Amygdala (tissue), 56 donors: Measurements from ENCODE around the gene KIF1B.

Experiments
- DNase-seq, 56 donors: peaks; one replicate each; lab custom pipeline; 2025; lab: John Stamatoyannopoulos, UW

Gene KIF1B

GRCh38 chr1:10267921-10268320, 57.6 kb downstream of the KIF1B start:
- DNase-seq = no peak

DNA sequence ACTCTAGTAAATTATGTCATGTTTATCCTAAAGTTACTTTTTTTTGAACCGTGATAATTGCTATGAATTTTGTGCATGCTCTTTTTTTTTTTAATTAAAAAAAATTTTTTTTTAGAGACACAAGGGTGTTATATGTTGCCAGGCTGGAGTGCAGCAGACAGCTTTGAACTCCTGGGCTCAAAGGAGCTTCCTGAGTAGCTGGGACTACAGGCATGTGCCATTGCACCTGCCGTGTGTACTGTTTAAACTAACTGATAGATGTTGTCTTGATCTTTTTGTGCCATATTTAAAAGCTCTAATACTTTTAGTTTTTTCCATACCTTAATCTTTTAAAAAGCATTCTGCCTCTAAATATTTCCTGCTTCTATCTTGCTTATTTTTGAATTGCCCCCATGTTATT, 60.7 kb downstream of the KIF1B start:
- DNase-seq = no peak

DNA sequence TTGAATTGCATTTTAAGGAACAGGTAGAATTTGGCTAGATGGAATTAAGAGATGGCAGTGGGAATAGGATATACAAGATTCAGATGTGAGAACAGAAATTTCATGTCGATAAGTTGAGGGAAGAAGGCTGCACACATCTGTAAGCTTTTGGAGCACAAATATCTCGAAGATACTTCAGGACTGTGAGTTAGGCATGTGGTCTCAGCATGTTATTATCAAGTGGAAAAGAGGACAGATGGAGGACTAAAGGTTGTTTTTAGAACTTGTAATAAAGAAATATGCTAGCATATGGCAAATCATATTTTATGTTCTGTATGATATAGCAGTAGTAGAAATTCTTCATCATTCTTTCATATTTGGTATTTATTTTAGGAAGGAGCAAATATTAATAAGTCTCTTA, 61.5 kb downstream of the KIF1B start:
- no peak for DNase-seq

DNA sequence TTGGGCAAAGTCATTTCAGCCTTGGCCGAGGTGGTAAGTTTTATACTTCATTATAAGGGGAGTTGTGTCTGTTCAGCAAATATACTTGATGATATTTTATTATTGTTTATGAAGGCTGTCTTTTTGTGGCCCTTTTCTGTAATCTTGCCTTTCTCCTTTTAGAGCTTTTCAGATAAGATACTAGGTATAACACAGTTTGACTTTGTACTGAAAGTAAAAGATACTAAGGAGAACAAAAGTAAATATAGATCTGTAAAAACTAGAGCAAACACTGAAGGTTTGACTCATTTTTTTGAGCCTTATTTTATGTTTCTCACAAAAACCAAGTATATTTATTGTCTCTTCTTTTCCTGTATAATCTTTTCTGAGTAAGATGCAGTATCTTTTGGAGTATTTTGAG, 61.9 kb downstream of the KIF1B start:
- DNase-seq = no peak

GRCh38 chr1:10278880-10279279, 68.5 kb downstream of the KIF1B start:
- no peak for DNase-seq

GRCh38 chr1:10280439-10281350, 70.3 kb downstream of the KIF1B start:
- DNase-seq = no peak

DNA sequence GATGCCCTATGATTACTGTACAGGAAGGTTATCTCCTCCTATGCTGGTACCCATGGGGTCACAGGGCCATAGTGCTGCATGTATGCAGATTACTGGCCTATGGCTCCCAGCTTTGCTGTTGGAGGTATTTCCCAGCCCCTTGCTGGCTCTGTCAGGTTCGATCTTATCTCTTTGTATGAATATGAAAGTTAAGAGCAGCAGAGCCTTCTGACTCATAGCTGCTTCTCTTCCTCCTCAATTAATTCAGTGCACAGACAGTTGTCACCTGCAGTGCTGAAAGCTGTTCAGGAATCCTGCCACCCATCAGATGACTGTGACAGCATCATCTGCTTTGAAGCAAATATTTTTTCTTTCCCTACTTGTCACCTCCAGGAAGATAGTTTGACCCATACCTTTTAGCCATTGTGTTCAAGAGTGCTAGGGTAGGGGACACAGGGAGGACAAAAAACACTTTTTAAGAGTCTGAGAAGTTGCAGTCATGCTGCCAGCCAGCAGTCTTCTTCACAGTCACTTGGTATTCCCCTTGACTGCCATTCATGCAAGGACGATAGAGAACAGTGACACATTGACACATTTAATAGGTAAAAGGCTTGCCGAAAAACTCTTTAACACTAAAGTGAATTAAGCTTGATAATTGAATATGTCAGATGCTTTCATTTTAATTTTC, 73.1 kb downstream of the KIF1B start:
- no peak for DNase-seq

DNA sequence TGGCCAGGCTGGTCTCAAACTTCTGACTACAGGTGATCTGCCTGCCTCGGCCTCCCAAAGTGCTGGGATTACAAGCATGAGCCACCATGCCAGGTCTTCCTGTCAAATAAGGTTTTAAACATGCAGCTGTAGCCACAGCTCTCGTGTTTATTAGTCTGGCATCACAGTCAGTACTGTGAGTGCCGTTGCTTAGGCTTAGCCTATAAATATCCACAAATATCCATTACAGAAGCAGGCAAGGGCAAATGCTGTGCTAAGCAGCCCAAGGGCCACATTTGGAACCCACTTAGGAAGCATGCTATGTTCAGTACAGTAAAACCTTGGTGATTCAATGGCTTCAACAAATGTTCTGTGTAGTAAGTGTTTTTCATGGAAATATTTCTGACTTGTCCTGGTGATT, 75.9 kb downstream of the KIF1B start:
- DNase-seq = peak in 1 of 56 donors; percentile 16

DNA sequence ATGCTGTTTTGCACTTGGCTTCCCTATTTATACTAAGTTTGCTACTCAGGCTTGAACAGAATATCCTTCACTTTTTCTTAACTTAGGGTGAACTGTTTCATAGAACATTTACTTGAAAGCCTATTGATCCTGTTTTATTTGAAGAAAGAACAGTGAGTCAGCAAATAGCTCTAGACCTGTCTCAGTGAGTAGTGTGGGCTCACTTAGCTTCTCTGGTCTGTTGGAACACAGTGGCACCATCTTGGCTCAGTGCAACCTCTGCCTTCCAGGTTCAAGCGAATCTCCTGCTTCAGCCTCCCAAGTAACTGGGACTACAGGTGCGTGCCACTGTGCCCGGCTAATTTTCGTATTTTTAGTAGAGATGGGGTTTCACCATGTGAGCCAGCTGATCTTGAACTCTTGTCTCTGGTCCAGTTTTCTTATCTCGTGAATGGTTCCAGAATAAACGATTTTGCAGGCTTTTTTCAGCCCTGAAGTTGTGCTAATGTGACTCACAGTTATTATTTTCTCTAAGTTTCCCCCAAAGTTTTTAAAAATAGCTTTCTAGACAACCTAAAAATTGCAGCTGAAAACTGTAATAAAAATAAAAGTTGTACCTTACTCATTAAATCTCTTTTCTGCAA, 76.8 kb downstream of the KIF1B start:
- DNase-seq = no peak

- DNase-seq = peak in 2 of 56 donors; percentile 8 to 35
Observed at GRCh38 chr1:10288029-10288615, 77.8 kb downstream of the KIF1B start.

GRCh38 chr1:10291705-10292104, 81.3 kb downstream of the KIF1B start:
- DNase-seq = no peak

DNA sequence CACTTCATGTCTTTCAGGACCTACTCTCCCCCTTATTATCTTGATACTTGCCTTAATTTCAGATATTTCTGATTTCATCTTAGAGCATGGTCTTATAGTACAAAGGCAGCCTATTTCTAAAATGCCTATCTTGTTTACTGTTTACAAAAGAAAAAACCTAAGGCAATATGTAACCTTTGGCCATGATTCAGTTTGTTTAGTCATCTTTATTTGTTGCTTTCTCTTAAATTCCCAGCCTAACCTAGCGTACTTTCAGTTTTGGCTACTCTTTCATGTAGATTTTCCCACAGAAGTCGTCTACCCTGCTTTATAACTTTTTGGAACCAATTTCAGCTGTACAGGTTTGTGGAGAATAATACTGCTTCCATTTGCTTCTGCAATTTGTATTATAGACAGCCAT, 81.8 kb downstream of the KIF1B start:
- DNase-seq = no peak

DNA sequence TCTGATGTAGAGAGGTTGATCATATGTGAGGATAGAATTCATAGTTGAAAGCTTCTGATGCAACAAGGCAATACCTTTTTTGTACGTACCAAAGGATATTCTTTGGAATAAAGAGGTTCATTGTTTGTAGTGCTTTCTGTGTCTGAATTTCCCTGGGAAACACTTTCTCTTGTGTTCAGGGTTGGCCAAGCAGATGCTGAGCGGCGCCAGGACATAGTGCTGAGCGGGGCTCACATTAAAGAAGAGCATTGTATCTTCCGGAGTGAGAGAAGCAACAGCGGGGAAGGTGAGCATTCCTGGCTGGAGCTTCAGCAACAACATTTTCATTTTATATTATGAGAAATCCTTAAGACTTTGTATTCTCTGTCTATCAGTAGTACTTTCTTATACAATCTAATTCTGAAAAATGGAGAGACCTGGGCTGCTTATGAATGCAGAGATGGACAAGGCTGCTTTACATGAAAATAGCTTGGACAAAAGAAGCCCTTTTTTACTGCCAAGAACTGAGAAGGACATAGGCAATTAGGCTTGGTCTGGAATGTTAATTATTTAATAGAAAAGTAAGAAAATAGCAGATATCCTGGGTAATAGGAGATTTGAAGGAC, 85.2 kb downstream of the KIF1B start:
- peak in 48 of 56 donors; percentile 5 to 82 (median 52) for DNase-seq

GRCh38 chr1:10299151-10299550, 88.8 kb downstream of the KIF1B start:
- DNase-seq = no peak

- DNase-seq = no peak
Observed at GRCh38 chr1:10302416-10302815, 92.0 kb downstream of the KIF1B start.

- no peak for DNase-seq
Observed at GRCh38 chr1:10304295-10304694, 93.9 kb downstream of the KIF1B start.

DNA sequence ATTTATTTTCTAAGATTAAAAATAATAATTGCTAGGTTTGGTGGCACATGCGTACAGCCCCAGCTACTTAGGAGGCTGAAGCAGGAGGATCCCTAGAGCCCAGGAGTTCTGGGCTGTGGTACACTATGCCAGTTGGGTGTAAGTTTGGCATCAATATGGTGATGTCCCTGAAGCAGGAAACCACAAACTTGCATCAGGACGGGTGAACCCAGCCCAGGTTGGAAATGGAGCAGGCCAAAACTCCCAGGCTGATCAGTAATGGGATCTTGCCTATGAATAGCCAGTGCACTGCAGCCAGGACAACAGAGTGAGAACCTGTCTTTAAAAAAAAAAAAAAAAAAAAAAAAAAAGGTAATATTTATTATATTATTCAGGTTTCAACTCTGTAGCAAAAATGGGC, 96.1 kb downstream of the KIF1B start:
- DNase-seq = no peak

- DNase-seq = no peak
Observed at GRCh38 chr1:10308001-10308400, 97.6 kb downstream of the KIF1B start.

DNA sequence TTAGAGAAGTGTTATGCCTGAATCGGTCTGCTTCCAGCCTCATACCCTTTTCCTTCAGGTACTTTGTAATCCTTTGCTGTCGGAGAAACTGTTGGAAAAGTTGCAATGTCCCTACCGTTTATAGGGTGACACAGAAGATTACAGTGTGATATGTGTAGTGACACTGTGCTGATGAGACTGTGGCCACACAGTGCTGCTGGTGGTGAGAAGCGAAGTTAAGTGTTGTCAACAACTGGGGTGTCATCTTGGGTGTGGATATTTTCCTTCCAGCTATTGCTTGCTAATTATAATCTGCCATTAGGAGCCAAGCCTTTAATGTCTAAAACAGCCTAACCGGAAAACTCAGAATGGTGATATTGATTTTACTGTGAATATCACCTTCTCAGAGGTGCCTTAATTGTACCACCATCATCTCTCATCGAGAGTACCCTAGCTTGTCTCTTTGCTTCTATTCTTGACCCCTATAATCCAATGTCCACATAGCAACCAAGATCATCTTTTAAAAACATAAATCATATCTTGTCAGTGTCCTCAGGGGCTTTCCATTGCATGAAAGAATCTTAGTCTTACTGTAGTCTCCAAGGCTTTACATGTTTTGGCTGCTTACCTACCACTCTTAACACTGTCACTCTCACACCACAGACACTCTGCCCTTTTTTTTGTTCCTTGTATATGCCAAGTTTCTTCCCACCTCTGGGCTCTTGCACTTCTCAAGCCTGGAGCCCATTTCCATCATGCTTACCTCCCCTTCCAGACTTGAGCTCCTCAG, 99.1 kb downstream of the KIF1B start:
- DNase-seq = no peak

- no peak for DNase-seq
Observed at GRCh38 chr1:10316752-10317151, 106.4 kb downstream of the KIF1B start.
